Measurements from ENCODE around the gene FARP2. TPM values are rescaled to one million over a fixed set of nuclear protein-coding genes. Genes with fewer than 3 reads are reported as not detected.

Gene FARP2
- total RNA-seq, 4 donors from 2014 or later, result 27.6 to 44.0 (median 35.9) TPM

DNA sequence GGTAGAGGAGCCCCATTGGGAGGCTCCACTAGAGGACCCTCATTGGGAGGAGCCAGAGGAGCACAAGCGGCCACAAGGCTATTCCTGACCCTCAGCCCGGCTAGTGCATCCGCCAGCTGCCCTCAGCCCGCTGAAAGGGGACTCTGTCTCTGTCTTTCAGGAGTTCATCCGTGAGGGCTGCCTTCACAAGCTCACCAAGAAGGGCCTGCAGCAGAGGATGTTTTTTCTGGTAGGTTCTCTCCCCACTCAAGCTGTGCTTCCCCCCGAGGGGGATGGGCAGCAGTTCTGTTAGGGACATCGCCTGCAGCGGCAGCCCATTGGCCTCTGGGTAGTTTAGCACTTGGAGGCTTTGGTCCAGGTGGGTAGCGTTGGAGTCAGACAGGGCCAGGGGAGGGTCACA, 127.2 kb downstream of the FARP2 start:
- Histone ChIP-seq H3K27ac (no peak overlapping the region), H3K9me3 (no peaks in the 10 kb centered on the region), H3K27me3 (no peaks in the 10 kb centered on the region), H3K4me1 (no peaks in the 10 kb centered on the region), H3K36me3 (peaks cover 0 to 46% of the 10 kb centered on the region in 2 donors), H3K4me3 (no peak overlapping the region)
- TF ChIP-seq, protein P1, sequence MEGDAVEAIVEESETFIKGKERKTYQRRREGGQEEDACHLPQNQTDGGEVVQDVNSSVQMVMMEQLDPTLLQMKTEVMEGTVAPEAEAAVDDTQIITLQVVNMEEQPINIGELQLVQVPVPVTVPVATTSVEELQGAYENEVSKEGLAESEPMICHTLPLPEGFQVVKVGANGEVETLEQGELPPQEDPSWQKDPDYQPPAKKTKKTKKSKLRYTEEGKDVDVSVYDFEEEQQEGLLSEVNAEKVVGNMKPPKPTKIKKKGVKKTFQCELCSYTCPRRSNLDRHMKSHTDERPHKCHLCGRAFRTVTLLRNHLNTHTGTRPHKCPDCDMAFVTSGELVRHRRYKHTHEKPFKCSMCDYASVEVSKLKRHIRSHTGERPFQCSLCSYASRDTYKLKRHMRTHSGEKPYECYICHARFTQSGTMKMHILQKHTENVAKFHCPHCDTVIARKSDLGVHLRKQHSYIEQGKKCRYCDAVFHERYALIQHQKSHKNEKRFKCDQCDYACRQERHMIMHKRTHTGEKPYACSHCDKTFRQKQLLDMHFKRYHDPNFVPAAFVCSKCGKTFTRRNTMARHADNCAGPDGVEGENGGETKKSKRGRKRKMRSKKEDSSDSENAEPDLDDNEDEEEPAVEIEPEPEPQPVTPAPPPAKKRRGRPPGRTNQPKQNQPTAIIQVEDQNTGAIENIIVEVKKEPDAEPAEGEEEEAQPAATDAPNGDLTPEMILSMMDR (IDR thresholded peaks at IDR 0.05), result no peak
- TF ChIP-seq EP300 (IDR thresholded peaks at IDR 0.05), result no peak
- no peak for TF ChIP-seq POLR2A (IDR thresholded peaks at IDR 0.05)
- TF ChIP-seq POLR2AphosphoS5 (IDR thresholded peaks at IDR 0.05), result no peak
- 100% methylated on average over 1 of the region's 9 CpGs; no CpG with 5 or more reads in 1 of the 2 donors for WGBS, 2 donors (ENCODE audit: low coverage in 1 of 2)
- no peak for ATAC-seq

DNA sequence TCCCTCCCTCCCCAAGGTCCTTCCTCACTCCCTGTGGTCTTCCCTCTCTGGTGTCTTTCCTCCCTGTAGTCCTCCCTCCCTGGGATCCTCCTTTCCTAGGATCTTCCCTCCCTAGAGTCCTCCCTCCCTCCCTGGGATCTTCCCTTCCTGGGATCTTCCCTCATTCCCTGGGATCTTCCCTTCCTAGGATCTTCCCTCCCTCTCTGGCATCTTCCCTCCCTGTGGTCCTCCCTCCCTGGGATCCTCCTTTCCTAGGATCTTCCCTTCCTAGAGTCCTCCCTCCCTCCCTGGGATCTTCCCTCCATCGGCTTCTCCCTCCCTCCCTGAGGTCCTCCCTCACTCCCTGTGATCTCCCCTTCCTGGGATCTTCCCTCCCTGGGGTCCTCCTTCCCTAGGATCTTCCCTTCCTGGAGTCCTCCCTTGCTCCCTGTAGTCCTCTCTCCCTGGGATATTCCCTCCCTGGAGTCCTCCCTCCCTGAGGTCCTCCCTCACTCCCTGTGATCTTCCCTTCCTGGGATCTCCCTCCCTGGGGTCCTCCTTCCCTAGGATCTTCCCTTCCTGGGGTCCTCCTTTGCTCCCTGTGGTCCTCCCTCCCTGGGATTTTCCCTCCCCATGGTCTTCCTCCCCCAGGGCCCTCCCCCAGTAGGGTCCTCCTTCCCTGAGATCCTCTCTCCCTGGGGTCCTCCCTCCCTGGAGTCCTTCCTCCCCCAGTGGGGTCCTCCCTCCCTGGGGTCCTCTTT, 129.3 kb downstream of the FARP2 start:
- Histone ChIP-seq H3K4me3 (no peak overlapping the region), H3K9me3 (no peaks in the 10 kb centered on the region), H3K4me1 (no peaks in the 10 kb centered on the region), H3K36me3 (peaks cover 0 to 45% of the 10 kb centered on the region in 2 donors), H3K27ac (no peak overlapping the region), H3K27me3 (no peaks in the 10 kb centered on the region)
- TF ChIP-seq POLR2A (IDR thresholded peaks at IDR 0.05) (no peak), EP300 (IDR thresholded peaks at IDR 0.05) (no peak), POLR2AphosphoS5 (IDR thresholded peaks at IDR 0.05) (no peak)
- TF ChIP-seq, protein P1 (IDR thresholded peaks at IDR 0.05), result no peak
- 71 to 75% methylated on average over 1 of the region's 1 CpG for WGBS, 2 donors (ENCODE audit: low coverage in 1 of 2)
- ATAC-seq, result no peak

DNA sequence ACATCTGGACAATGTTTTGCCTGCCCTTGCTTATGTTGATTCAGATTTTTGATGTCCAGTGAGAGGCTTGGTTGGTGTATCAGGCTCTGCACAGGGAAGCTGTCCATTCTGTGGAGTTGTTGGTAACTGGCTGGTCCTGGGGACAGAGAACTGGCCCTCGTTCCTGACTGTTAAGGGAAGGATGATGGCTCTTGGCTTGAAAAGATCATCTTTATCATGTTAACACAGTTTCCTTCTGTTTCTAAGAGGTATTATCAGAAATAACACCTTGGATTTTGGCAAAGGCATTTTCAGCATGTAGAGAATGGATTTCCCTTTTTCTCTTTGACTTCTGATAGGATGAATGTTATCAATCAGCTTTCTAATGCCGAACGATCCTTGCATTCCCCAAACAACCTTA, 133.0 kb downstream of the FARP2 start:
- Histone ChIP-seq H3K4me1 (no peaks in the 10 kb centered on the region), H3K4me3 (no peak overlapping the region), H3K9me3 (no peaks in the 10 kb centered on the region), H3K27me3 (no peaks in the 10 kb centered on the region), H3K36me3 (peaks cover 0 to 68% of the 10 kb centered on the region in 2 donors), H3K27ac (no peak overlapping the region)
- WGBS, 2 donors (ENCODE audit: low coverage in 1 of 2), result 84 to 91% methylated on average over 2 to 3 of the region's 3 CpGs
- no peak for ATAC-seq
- TF ChIP-seq POLR2A (IDR thresholded peaks at IDR 0.05) (no peak), POLR2AphosphoS5 (IDR thresholded peaks at IDR 0.05) (no peak), EP300 (IDR thresholded peaks at IDR 0.05) (no peak)
- TF ChIP-seq, protein P1 (IDR thresholded peaks at IDR 0.05), result no peak

DNA sequence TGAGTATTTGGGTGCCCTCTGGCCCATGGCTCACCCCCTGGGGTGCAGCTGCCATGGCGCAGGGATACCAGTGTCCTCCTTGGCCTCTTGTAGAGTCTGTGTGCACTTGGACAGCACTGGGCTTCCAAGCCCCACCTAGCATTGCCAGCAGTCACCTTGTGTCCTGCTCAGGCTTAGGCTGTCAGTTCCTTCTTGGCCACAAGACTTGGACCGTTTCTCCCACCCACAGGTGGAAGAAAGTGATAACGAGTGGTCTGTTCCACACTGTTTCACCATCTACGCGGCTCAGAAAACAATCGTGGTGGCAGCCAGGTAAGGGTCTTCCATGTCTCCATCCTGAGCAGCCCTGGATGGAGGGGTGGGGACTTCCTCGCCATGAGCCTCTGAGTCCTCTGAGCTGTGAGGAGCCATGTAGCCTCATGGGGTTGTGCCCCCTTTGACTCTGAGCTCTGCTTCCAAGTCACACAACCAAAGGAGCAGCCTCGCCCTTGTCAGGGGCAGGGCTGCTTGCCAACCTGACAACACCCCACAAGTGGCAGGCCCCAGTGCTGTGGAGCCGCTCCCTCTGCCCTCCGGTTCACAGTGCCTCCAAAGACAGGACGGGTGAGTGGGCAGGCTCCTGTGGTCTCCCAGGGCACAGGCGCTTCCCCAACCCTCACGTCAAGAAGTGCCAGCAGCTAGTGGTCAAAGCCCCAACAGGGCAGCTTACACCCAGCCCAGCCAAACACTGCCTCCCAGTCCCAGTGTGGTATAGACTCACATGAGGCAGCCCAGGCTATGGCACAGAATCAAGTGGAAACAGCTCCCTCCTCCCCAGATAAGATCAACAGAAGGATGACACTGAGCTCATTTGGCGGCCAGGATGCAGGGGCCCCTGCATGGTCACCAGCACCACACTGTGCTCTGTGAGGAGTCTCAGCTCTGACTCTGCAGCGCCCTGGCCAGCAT, 133.9 kb downstream of the FARP2 start:
- ATAC-seq, result no peak
- H3K27me3 ChIP-seq, result no peaks in the 10 kb centered on the region
- peaks cover 0 to 69% of the 10 kb centered on the region in 2 donors for H3K36me3 ChIP-seq
- H3K4me3 ChIP-seq, result no peak overlapping the region
- no peaks in the 10 kb centered on the region for H3K9me3 ChIP-seq
- H3K27ac ChIP-seq, result no peak overlapping the region
- WGBS, 2 donors (ENCODE audit: low coverage in 1 of 2), result 70% methylated on average over 2 of the region's 15 CpGs; no CpG with 5 or more reads in 1 of the 2 donors
- TF ChIP-seq POLR2A (IDR thresholded peaks at IDR 0.05), result no peak
- TF ChIP-seq EP300 (IDR thresholded peaks at IDR 0.05), result no peak
- no peak for TF ChIP-seq POLR2AphosphoS5 (IDR thresholded peaks at IDR 0.05)
- TF ChIP-seq, protein P1 (IDR thresholded peaks at IDR 0.05), result no peak
- H3K4me1 ChIP-seq, result no peaks in the 10 kb centered on the region
